Loucy (cell line): ENCODE measurements around the gene NOL12.

Experiments used
- H2AFZ ChIP-seq: fragments of 200-600 bp; sonication (generic); 2 replicates; pipeline ENCODE4 v1.6.0; 2016; ENCODE audit warnings: antibody characterized with exemption, mild to moderate bottlenecking, low read length, moderate library complexity
- H3F3A ChIP-seq: fragments of 200-600 bp; 2 replicates; pipeline ENCODE4 v1.6.0; 2016; ENCODE audit warnings: antibody characterized with exemption, low read depth, mild to moderate bottlenecking
- H3K27me3 ChIP-seq: fragments of 200-600 bp; sonication (generic); 2 replicates; pipeline ENCODE4 v1.6.1; 2014; ENCODE audit warnings: low read length, mild to moderate bottlenecking; ENCODE audit not compliant: insufficient read depth, poor library complexity, severe bottlenecking
- H3K36me3 ChIP-seq: fragments of 200-600 bp; sonication (generic); 2 replicates; pipeline ENCODE4 v1.6.1; 2016; ENCODE audit warnings: low read length; ENCODE audit not compliant: insufficient read depth
- H3K4me1 ChIP-seq: fragments of 200-600 bp; sonication (generic); 2 replicates; pipeline ENCODE4 v1.5.1; 2014; ENCODE audit warnings: low read length, mild to moderate bottlenecking; ENCODE audit not compliant: insufficient read depth, poor library complexity, severe bottlenecking
- H3K4me2 ChIP-seq: fragments of 200-600 bp; sonication (generic); 2 replicates; pipeline ENCODE4 v1.6.0; 2014; ENCODE audit warnings: antibody characterized with exemption, low read length, low read depth, mild to moderate bottlenecking; ENCODE audit not compliant: poor library complexity, severe bottlenecking
- H3K4me3 ChIP-seq: fragments of 200-600 bp; sonication (generic); 2 replicates; pipeline ENCODE4 v1.5.1; 2014; ENCODE audit warnings: low read length, mild to moderate bottlenecking, mixed read lengths; ENCODE audit not compliant: poor library complexity, severe bottlenecking
- H3K79me2 ChIP-seq: fragments of 200-600 bp; sonication (generic); 2 replicates; pipeline ENCODE4 v1.6.1; 2014; ENCODE audit warnings: low read length; ENCODE audit not compliant: insufficient read depth
- H3K9ac ChIP-seq: fragments of 200-600 bp; sonication (generic); 2 replicates; pipeline ENCODE4 v1.6.0; 2014; ENCODE audit warnings: mild to moderate bottlenecking, low read depth, low read length, moderate library complexity; ENCODE audit not compliant: poor library complexity, severe bottlenecking
- H3K9me2 ChIP-seq: fragments of 200-600 bp; sonication (generic); replicated peaks from 2 replicates; pipeline ENCODE4 v1.6.1; 2016; ENCODE audit warnings: low read depth, low read length, mixed read lengths
- H3K9me3 ChIP-seq: fragments of 200-600 bp; sonication (generic); 2 replicates; pipeline ENCODE4 v1.6.1; 2014; ENCODE audit warnings: mild to moderate bottlenecking, antibody characterized with exemption, low read length, low read depth; ENCODE audit not compliant: insufficient read depth
- H4K20me1 ChIP-seq: fragments of 200-600 bp; sonication (generic); 2 replicates; pipeline ENCODE4 v1.6.0; 2014; ENCODE audit warnings: antibody characterized with exemption, low read length, mild to moderate bottlenecking; ENCODE audit not compliant: insufficient read depth, poor library complexity, severe bottlenecking
- EZH2phosphoT487 ChIP-seq: fragments of 200-600 bp; IDR thresholded peaks from 2 replicates; pipeline ENCODE4 v1.6.1; 2018; ENCODE audit warnings: antibody characterized with exemption, mild to moderate bottlenecking, moderate library complexity, borderline replicate concordance
- TF ChIP-seq, protein P1 (sequence below): fragments of 200-600 bp; sonication (generic); conservative IDR thresholded peaks from 2 replicates; pipeline ENCODE4 v1.5.1; 2014; ENCODE audit warnings: mild to moderate bottlenecking, antibody characterized with exemption, low read length

The NOL12 gene

DNA sequence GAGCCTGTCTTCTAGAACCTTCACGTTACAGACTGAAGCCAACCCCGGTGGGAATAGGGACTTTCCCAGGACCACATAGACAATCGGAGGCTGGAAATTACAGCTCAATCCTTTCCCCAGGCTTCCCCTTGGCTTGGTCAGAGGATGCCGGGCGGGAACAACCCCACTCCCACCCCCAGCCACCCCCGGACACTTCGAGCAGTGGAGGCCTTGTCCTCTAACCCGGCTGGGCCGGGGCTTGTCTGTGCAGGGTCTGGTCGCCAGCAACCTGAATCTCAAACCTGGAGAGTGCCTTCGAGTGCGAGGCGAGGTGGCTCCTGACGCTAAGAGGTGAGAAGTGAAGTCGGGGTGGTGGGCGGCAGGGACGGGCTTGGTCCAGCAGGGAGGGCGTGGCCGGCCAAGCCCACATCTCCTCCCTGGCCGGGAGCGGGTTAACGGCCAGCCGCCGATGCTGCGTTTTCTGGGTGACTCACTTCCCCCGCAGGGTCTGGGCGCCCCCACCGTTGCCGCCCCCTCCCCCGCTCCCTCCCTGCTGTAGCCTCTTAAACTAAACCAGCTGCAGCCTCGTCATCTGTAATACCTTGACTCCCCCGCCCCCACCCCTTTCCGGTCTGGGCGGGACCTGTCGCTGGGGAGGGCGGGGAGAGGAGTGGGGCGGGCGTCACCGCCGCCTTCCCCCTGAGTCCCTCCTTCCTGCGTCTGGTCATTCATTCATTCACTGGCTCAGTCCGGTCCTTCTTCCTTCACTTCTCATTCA, 9.2 kb upstream of the NOL12 start:
- Histone ChIP-seq H3K4me1 (peaks cover 36% of the 10 kb centered on the region), H3K36me3 (peaks cover 14% of the 10 kb centered on the region; the same call in 1 of the 2 replicates), H3F3A (peaks cover 17% of the 10 kb centered on the region; the same call in 1 of the 2 replicates), H3K4me2 (peak overlapping the region; percentile 89), H3K79me2 (peaks cover 61% of the 10 kb centered on the region), H2AFZ (no peak overlapping the region), H3K4me3 (peak overlapping the region; percentile 86), H4K20me1 (peaks cover 14% of the 10 kb centered on the region), H3K9me2 (no peaks in the 10 kb centered on the region), H3K27me3 (no peaks in the 10 kb centered on the region), H3K9ac (peak overlapping the region; percentile 99), H3K9me3 (no peaks in the 10 kb centered on the region)
- TF ChIP-seq, protein P1, sequence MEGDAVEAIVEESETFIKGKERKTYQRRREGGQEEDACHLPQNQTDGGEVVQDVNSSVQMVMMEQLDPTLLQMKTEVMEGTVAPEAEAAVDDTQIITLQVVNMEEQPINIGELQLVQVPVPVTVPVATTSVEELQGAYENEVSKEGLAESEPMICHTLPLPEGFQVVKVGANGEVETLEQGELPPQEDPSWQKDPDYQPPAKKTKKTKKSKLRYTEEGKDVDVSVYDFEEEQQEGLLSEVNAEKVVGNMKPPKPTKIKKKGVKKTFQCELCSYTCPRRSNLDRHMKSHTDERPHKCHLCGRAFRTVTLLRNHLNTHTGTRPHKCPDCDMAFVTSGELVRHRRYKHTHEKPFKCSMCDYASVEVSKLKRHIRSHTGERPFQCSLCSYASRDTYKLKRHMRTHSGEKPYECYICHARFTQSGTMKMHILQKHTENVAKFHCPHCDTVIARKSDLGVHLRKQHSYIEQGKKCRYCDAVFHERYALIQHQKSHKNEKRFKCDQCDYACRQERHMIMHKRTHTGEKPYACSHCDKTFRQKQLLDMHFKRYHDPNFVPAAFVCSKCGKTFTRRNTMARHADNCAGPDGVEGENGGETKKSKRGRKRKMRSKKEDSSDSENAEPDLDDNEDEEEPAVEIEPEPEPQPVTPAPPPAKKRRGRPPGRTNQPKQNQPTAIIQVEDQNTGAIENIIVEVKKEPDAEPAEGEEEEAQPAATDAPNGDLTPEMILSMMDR = no peak
- TF ChIP-seq EZH2phosphoT487 = no peak

GRCh38 chr22:37677493-37677974, 8.6 kb upstream of the NOL12 start:
- TF ChIP-seq, protein P1 = no peak
- TF ChIP-seq EZH2phosphoT487 = no peak
- H3K4me3 ChIP-seq = peak overlapping the region; percentile 86
- no peak overlapping the region for H2AFZ ChIP-seq
- peaks cover 14% of the 10 kb centered on the region for H4K20me1 ChIP-seq
- H3K4me1 ChIP-seq = peaks cover 30% of the 10 kb centered on the region
- H3K9ac ChIP-seq = peak overlapping the region; percentile 50
- peaks cover 17% of the 10 kb centered on the region; the same call in 1 of the 2 replicates for H3F3A ChIP-seq
- no peaks in the 10 kb centered on the region for H3K27me3 ChIP-seq
- H3K79me2 ChIP-seq = peaks cover 57% of the 10 kb centered on the region
- H3K4me2 ChIP-seq = peak overlapping the region; percentile 89
- peaks cover 14% of the 10 kb centered on the region; the same call in 1 of the 2 replicates for H3K36me3 ChIP-seq
- no peaks in the 10 kb centered on the region for H3K9me3 ChIP-seq
- no peaks in the 10 kb centered on the region for H3K9me2 ChIP-seq

DNA sequence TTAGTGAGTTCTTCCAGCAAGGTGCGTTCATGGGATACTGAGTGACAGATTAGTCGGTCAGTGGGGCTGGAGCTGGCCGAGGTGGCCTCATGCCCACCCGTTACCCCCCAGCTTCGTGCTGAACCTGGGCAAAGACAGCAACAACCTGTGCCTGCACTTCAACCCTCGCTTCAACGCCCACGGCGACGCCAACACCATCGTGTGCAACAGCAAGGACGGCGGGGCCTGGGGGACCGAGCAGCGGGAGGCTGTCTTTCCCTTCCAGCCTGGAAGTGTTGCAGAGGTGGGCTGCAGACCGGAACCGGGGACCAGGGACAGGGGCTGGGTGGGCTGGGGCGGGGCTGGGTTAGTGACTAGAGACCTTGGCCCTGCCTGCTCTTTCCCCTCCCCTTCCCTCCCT, 7.8 kb upstream of the NOL12 start:
- no peaks in the 10 kb centered on the region for H3K9me2 ChIP-seq
- H3K27me3 ChIP-seq = no peaks in the 10 kb centered on the region
- peak overlapping the region; percentile 89 for H3K4me2 ChIP-seq
- H2AFZ ChIP-seq = no peak overlapping the region
- TF ChIP-seq, protein P1 = no peak
- no peak for TF ChIP-seq EZH2phosphoT487
- peaks cover 17% of the 10 kb centered on the region; the same call in 1 of the 2 replicates for H3F3A ChIP-seq
- peak overlapping the region; percentile 86 for H3K4me3 ChIP-seq
- H3K9ac ChIP-seq = peak overlapping the region; percentile 50
- H3K36me3 ChIP-seq = peaks cover 14% of the 10 kb centered on the region; the same call in 1 of the 2 replicates
- H4K20me1 ChIP-seq = peaks cover 14% of the 10 kb centered on the region
- H3K79me2 ChIP-seq = peaks cover 50% of the 10 kb centered on the region
- H3K4me1 ChIP-seq = peaks cover 22% of the 10 kb centered on the region
- H3K9me3 ChIP-seq = no peaks in the 10 kb centered on the region
